ENCODE results near the gene NPLOC4. TPM values are rescaled to one million over a fixed set of nuclear protein-coding genes. Genes with fewer than 3 reads are reported as not detected.

Gene NPLOC4
- total RNA-seq, 1 experiment from 2014 or later, result 83.9 TPM

- H3K9me3 Mint-ChIP-seq (ENCODE audit: unreplicated experiment), result no peaks in the 10 kb centered on the region
- intact Hi-C loops (cut with micrococcal nuclease), result no loop called here
- CTCF ChIA-PET, result interaction anchor here (0.6 kb wide), 1 partner anchor 46 kb away, joined by 3 read pairs; no protein-coding TSS in a partner anchor
- TF ChIP-seq CTCF (IDR thresholded peaks at IDR 0.05; ENCODE audit: unreplicated experiment), result no peak
- BruUV-seq (replicated peaks), result no TSS peak
- no peaks in the 10 kb centered on the region for H3K4me1 Mint-ChIP-seq (ENCODE audit: insufficient read depth, unreplicated experiment)
- no peak for DNase-seq (ENCODE audit: unreplicated experiment)
- no peak overlapping the region for H3K27ac Mint-ChIP-seq (ENCODE audit: low read depth, unreplicated experiment)
- no peak overlapping the region for H3K4me3 Mint-ChIP-seq (ENCODE audit: unreplicated experiment)
- POLR2A ChIA-PET, result no interaction called here
- H3K27me3 Mint-ChIP-seq (ENCODE audit: insufficient read depth, unreplicated experiment), result no peaks in the 10 kb centered on the region
- peaks cover 3% of the 10 kb centered on the region for H3K36me3 Mint-ChIP-seq (ENCODE audit: insufficient read depth, unreplicated experiment)
Observed at GRCh38 chr17:81659038-81659437, 22.1 kb upstream of the NPLOC4 start.

DNA sequence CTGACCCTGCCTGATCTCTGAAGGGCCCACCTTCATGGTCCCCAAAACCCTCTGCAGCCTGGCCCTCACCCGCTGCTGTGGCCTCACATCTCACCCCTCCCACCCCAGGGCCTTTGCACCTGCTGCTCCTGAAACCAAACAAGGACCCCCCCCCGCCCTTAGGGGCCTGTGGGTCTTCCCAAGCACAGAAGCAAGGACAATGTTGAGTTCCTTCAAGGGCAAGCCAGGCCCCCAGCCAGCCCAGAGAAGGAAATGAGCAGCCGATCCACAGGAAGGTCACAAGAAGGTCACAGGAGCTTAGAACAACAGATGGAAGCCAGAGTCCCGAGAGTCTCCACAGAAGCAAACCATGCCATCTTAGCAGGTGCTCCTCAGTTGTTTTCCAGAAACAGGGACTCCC lies 19.9 kb upstream of the NPLOC4 start:
- H3K4me3 Mint-ChIP-seq (ENCODE audit: unreplicated experiment), result no peak overlapping the region
- H3K4me1 Mint-ChIP-seq (ENCODE audit: insufficient read depth, unreplicated experiment), result peaks cover 3% of the 10 kb centered on the region
- ChIA-PET POLR2A (no interaction called here), CTCF (interaction anchor here (0.8 kb wide), 1 partner anchor 9 kb away, joined by 3 read pairs; no protein-coding TSS in a partner anchor)
- BruUV-seq (replicated peaks), result no TSS peak
- DNase-seq (ENCODE audit: unreplicated experiment), result no peak
- no peaks in the 10 kb centered on the region for H3K36me3 Mint-ChIP-seq (ENCODE audit: insufficient read depth, unreplicated experiment)
- no peaks in the 10 kb centered on the region for H3K9me3 Mint-ChIP-seq (ENCODE audit: unreplicated experiment)
- no peak overlapping the region for H3K27ac Mint-ChIP-seq (ENCODE audit: low read depth, unreplicated experiment)
- intact Hi-C loops (cut with micrococcal nuclease), result no loop called here
- H3K27me3 Mint-ChIP-seq (ENCODE audit: insufficient read depth, unreplicated experiment), result no peaks in the 10 kb centered on the region
- TF ChIP-seq CTCF (IDR thresholded peaks at IDR 0.05; ENCODE audit: unreplicated experiment), result no peak

- Mint-ChIP-seq H3K36me3 (ENCODE audit: insufficient read depth, unreplicated experiment) (no peaks in the 10 kb centered on the region), H3K27ac (ENCODE audit: low read depth, unreplicated experiment) (no peak within 1 kb of the TSS), H3K4me1 (ENCODE audit: insufficient read depth, unreplicated experiment) (peaks cover 7% of the 10 kb centered on the region), H3K4me3 (ENCODE audit: unreplicated experiment) (no peak within 1 kb of the TSS), H3K27me3 (ENCODE audit: insufficient read depth, unreplicated experiment) (no peaks in the 10 kb centered on the region), H3K9me3 (ENCODE audit: unreplicated experiment) (no peaks in the 10 kb centered on the region)
- intact Hi-C loops (cut with micrococcal nuclease), result no loop called here
- no peak for DNase-seq (ENCODE audit: unreplicated experiment)
- ChIA-PET POLR2A (interaction anchor here (1.1 kb wide), 2 partner anchors 9 to 10 kb away, joined by 3 read pairs; no protein-coding TSS in a partner anchor), CTCF (interaction anchor here (0.8 kb wide), 1 partner anchor 9 kb away, joined by 3 read pairs; no protein-coding TSS in a partner anchor)
- BruUV-seq (replicated peaks), result no TSS peak
- TF ChIP-seq CTCF (IDR thresholded peaks at IDR 0.05; ENCODE audit: unreplicated experiment), result no peak
Observed at GRCh38 chr17:81656118-81656743, 19.3 kb upstream of the NPLOC4 start, which contains the start of gene PDE6G. PDE6G (minus strand) TSS chr17:81656542; CDS start chr17:81653305, 3,237 bp downstream.

DNA sequence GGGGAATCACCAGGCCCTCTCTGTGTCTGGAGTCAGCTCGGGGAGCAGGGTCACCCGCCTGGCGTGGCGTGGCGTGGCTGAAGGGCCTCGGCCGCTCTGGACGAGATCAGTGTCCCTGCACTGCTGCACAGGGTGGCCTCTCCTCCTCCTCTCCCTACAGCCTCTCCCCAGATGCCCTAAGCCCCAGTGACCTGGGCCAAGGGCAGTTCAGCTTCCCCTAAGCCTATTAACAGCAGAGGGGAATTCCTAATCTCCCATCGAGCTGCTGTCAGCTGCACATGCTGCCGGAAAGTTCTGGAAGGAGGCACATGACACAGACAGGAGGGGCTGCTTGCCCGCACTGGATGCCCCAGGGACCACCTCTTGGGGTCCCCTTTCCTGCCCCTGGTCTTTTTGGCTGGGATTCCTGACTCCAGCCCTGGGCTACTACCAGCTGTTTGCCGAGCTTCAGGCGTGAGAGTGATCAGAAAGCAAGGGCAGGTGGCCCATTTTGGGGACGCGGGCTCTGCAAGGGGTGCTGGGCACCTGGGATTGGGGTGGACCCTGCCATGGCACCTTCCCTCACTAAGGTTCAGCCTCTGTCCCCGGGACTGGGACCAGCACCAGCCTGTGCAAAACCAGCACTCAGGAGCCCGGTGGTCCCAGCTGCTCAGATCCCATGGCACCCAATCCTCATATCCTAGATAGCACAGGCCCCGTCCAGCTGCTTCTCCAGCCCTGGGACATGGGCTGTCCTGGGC lies 18.6 kb upstream of the NPLOC4 start:
- no peaks in the 10 kb centered on the region for H3K9me3 Mint-ChIP-seq (ENCODE audit: unreplicated experiment)
- H3K36me3 Mint-ChIP-seq (ENCODE audit: insufficient read depth, unreplicated experiment), result peaks cover 5% of the 10 kb centered on the region
- CTCF ChIA-PET, result no interaction called here
- BruUV-seq (replicated peaks), result no TSS peak
- no peak overlapping the region for H3K27ac Mint-ChIP-seq (ENCODE audit: low read depth, unreplicated experiment)
- POLR2A ChIA-PET, result interaction anchor here (1.1 kb wide), 2 partner anchors 10 kb away, joined by 3 read pairs; no protein-coding TSS in a partner anchor
- DNase-seq (ENCODE audit: unreplicated experiment), result no peak
- H3K4me1 Mint-ChIP-seq (ENCODE audit: insufficient read depth, unreplicated experiment), result peaks cover 7% of the 10 kb centered on the region
- intact Hi-C loops (cut with micrococcal nuclease), result no loop called here
- TF ChIP-seq CTCF (IDR thresholded peaks at IDR 0.05; ENCODE audit: unreplicated experiment), result no peak
- no peak overlapping the region for H3K4me3 Mint-ChIP-seq (ENCODE audit: unreplicated experiment)
- no peaks in the 10 kb centered on the region for H3K27me3 Mint-ChIP-seq (ENCODE audit: insufficient read depth, unreplicated experiment)
